KMS-11 (cell line): ENCODE results near the gene PDE6G.

ENCODE experiments used
- H2AFZ ChIP-seq: fragments of 200-600 bp; sonication (generic); 2 replicates; pipeline ENCODE4 v1.6.1; 2016; ENCODE audit warnings: antibody characterized with exemption, mixed run types, low read depth
- H3K27ac ChIP-seq: fragments of 200-600 bp; sonication (generic); 2 replicates; pipeline ENCODE4 v1.6.1; 2016; ENCODE audit warnings: mild to moderate bottlenecking, mixed run types
- H3K27me3 ChIP-seq: fragments of 200-600 bp; sonication (generic); 2 replicates; pipeline ENCODE4 v1.6.1; 2017; ENCODE audit warnings: mild to moderate bottlenecking, low read depth, mixed run types, moderate library complexity; ENCODE audit not compliant: insufficient read depth
- H3K36me3 ChIP-seq: fragments of 200-600 bp; sonication (generic); 2 replicates; pipeline ENCODE4 v1.6.1; 2017; ENCODE audit warnings: mild to moderate bottlenecking, mixed run types; ENCODE audit not compliant: insufficient read depth
- H3K4me1 ChIP-seq: fragments of 200-600 bp; sonication (generic); 2 replicates; pipeline ENCODE4 v1.6.1; 2016; ENCODE audit warnings: mild to moderate bottlenecking, low read depth, mixed run types; ENCODE audit not compliant: poor library complexity, severe bottlenecking
- H3K4me2 ChIP-seq: fragments of 200-600 bp; sonication (generic); 2 replicates; pipeline ENCODE4 v1.7.0; 2016; ENCODE audit warnings: mild to moderate bottlenecking, mixed run types
- H3K4me3 ChIP-seq: fragments of 200-600 bp; sonication (generic); IDR thresholded peaks from 2 replicates; pipeline ENCODE4 v1.6.1; 2017; ENCODE audit warnings: low read depth, low read length, mixed read lengths; ENCODE audit not compliant: insufficient read depth
- H3K79me2 ChIP-seq: fragments of 200-600 bp; sonication (generic); 2 replicates; pipeline ENCODE4 v1.6.1; 2016; ENCODE audit warnings: low read depth, mixed run types; ENCODE audit not compliant: insufficient read depth
- H3K9ac ChIP-seq: fragments of 200-600 bp; sonication (generic); 2 replicates; pipeline ENCODE4 v1.6.1; 2016; ENCODE audit warnings: mild to moderate bottlenecking, mixed run types
- H4K20me1 ChIP-seq: fragments of 200-600 bp; sonication (generic); 2 replicates; pipeline ENCODE4 v1.6.1; 2016; ENCODE audit warnings: mild to moderate bottlenecking, mixed run types; ENCODE audit not compliant: insufficient read depth
- TF ChIP-seq, protein P1 (sequence below): fragments of 200-600 bp; sonication (generic); conservative IDR thresholded peaks from 2 replicates; pipeline ENCODE4 v1.6.1; 2017; ENCODE audit warnings: low read depth, mild to moderate bottlenecking, antibody characterized with exemption, low read length, moderate library complexity, mixed read lengths

PDE6G gene

DNA sequence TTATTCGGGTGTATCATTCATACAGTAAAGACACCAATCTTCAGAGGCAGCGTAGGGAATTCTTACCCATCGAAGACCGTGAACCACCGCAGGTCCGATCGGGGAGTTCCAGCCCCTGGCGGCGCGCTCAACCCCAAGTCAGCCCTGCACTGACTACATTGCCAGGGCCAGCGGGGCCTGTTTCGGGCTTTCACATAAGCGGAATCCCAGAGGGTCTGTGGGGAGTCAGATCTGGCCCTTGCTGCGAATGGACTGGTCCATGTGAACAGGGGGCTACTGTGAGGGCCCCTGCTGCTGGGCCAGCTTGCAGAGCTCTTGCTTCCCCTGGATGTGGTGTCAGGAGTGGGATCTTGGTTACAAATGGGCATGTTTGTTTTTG, 7.6 kb downstream of the PDE6G start:
- Histone ChIP-seq H3K4me1 (no peaks in the 10 kb centered on the region), H3K27me3 (no peaks in the 10 kb centered on the region), H3K27ac (no peak overlapping the region), H3K79me2 (no peaks in the 10 kb centered on the region), H3K4me3 (no peak overlapping the region), H3K9ac (no peak overlapping the region), H3K4me2 (no peak overlapping the region), H4K20me1 (no peaks in the 10 kb centered on the region), H2AFZ (no peak overlapping the region), H3K36me3 (no peaks in the 10 kb centered on the region)
- TF ChIP-seq, protein P1, sequence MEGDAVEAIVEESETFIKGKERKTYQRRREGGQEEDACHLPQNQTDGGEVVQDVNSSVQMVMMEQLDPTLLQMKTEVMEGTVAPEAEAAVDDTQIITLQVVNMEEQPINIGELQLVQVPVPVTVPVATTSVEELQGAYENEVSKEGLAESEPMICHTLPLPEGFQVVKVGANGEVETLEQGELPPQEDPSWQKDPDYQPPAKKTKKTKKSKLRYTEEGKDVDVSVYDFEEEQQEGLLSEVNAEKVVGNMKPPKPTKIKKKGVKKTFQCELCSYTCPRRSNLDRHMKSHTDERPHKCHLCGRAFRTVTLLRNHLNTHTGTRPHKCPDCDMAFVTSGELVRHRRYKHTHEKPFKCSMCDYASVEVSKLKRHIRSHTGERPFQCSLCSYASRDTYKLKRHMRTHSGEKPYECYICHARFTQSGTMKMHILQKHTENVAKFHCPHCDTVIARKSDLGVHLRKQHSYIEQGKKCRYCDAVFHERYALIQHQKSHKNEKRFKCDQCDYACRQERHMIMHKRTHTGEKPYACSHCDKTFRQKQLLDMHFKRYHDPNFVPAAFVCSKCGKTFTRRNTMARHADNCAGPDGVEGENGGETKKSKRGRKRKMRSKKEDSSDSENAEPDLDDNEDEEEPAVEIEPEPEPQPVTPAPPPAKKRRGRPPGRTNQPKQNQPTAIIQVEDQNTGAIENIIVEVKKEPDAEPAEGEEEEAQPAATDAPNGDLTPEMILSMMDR = no peak

DNA sequence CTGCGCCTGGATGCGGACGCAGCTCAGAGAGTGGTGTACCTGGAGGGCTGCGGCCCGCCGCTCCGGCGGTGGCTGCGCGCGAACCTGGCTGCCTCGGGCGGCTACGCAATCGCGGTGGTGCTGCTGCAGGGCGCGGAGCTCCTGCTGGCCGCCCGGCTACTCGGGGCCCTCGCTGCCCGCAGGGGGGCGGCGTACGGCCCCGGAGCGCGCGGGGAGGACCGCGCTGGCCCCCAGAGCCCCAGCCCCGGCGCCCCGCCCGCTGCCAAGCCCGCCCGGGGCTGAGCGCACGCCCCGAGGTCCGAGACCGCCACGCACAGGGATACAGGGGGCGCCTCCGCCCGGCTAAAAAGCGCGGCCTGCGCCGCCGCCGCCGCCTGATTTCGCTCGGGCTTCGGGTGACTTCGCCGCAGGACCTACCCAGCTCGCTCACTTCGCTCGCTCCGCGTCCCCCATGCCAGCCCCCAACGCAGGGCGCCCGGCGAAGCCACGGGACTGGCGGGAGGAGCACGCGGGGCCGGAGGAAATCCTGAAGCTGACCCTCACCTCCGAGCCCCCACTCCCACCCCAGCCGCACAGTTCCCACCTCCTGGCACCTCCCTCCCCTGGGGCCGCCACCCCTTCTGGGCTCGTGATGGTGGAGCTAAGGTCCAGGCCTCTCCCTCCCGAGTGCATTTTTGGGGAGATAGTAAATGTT, 8.2 kb downstream of the PDE6G start:
- H3K9ac ChIP-seq = no peak overlapping the region
- H3K4me2 ChIP-seq = no peak overlapping the region

DNA sequence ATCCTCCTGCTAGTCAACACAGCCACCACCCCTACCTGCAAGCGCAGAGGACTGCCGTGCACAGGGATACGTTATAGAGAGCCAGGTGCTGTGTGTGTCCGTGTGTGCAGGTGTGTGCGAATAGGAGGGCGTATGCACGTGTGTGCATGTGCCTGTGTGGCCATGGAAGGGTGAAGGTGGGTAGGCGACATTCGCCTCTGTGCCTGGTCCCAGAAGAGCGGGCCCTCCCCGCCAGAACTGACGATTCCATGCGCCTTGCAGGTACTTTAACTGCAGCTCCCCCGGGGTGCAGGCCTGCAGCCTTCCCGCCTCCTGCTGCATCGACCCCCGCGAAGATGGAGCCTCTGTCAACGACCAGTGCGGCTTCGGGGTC, 8.7 kb downstream of the PDE6G start:
- TF ChIP-seq, protein P1 = no peak
- Histone ChIP-seq H3K9ac (no peak overlapping the region), H3K27me3 (no peaks in the 10 kb centered on the region), H3K36me3 (no peaks in the 10 kb centered on the region), H3K4me3 (no peak overlapping the region), H4K20me1 (no peaks in the 10 kb centered on the region), H3K27ac (no peak overlapping the region), H3K4me2 (no peak overlapping the region), H3K79me2 (no peaks in the 10 kb centered on the region), H2AFZ (no peak overlapping the region), H3K4me1 (no peaks in the 10 kb centered on the region)

More for the DNA sequence above, 8.2 kb downstream of the PDE6G start:
- Histone ChIP-seq H4K20me1 (no peaks in the 10 kb centered on the region), H3K79me2 (no peaks in the 10 kb centered on the region), H3K27ac (no peak overlapping the region), H3K4me1 (no peaks in the 10 kb centered on the region), H3K27me3 (no peaks in the 10 kb centered on the region), H2AFZ (no peak overlapping the region), H3K4me3 (no peak overlapping the region), H3K36me3 (no peaks in the 10 kb centered on the region)
- TF ChIP-seq, protein P1 = no peak

DNA sequence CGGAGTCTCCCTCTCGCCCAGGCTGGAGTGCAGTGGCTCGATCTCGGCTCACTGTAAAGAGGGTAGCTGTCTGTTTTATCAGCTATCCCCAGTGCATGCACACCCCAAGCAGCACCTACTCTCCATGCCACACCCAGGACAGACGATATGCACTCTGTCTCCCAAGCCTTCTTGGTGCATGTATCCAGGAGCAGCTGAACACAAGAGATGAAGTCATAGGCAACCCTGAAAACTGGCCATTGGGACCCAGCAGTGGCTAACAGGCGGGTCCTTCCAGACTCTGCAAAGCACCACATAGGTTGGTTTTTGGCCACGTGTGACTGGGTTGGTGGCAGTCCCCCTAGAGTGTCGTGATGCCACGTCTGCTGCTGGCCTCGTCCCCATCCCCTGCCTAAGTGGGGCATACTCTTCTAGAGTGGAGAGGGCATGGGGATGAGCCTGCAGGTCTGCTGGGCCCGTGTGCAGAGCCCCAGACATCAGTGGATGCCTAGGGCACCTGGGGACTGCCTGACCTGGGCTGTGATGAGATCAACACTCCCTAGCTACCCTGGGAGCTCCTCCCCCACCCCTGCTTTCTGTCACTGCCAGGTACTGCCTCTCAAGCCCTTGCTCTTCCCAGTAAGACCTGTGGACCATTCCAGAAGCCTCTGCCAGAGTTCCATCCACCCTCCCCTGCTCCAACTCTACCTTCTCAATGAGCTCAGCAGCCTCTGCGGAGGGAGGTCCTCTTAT, 9.3 kb downstream of the PDE6G start:
- Histone ChIP-seq H3K9ac (no peak overlapping the region), H4K20me1 (no peaks in the 10 kb centered on the region), H3K4me3 (no peak overlapping the region), H3K27me3 (no peaks in the 10 kb centered on the region), H3K4me1 (no peaks in the 10 kb centered on the region), H3K79me2 (no peaks in the 10 kb centered on the region), H3K36me3 (no peaks in the 10 kb centered on the region), H2AFZ (no peak overlapping the region), H3K27ac (no peak overlapping the region), H3K4me2 (no peak overlapping the region)
- TF ChIP-seq, protein P1 = no peak
